ENCODE measurements around the gene KIR2DL3.
"Not testable (repeated sequence)": the region's sequence is repeated elsewhere in the genome, so short reads cannot be mapped to it uniquely, and the experiment has no call there.

DNA sequence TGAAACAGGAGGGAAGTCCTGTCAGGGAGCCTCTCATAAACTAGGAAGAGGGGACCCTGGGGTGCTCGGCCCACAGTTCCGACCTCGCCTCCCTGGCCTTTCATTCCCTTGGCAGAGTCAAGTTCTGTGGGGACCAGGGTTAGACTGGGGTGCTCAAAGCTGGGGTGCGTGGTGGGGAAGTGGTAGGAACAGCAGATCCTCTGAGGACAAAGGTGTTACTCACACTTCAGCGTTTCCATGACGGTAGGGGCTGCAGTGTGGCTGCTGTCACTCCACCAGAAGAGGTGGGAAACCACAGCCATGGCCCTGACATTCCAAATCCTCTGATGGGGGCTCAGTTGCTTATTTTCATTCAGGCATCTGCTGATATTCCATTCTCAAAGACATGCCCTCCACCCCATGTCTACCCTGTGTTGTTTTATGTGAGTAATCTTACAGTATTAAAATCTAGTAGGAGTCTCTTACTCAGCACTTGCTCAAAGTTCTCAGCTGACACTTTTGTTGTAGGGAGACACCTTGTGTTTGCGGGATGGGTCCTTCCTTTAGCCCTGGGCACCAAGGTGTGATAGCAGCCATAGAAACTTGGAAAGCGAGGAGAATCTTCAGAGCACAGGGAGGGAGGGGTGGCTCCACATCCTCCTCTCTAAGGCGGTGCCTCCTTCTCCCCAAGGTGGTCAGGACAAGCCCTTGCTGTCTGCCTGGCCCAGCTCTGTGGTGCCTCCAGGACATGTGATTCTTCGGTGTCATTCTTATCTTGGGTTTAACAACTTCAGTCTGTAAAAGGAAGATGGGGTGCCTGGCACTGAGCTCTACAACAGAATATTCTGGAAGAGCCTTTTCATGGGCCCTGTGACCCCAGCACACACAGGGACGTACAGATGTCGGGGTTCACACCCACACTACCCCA lies 18.1 kb downstream of the KIR2DL3 start:
- not testable (repeated sequence) for TF ChIP-seq ZNF274 (IDR thresholded peaks at IDR 0.05; ENCODE audit: low read depth, low read length); SUZ12 (IDR thresholded peaks at IDR 0.05; ENCODE audit: extremely low read depth, insufficient read depth, insufficient read length); YY1 (IDR thresholded peaks at IDR 0.05; ENCODE audit: insufficient read depth, insufficient read length)
